Left renal pelvis (tissue), 4 donors: Measurements from ENCODE around the gene SMIM5. TPM values are rescaled to one million over a fixed set of nuclear protein-coding genes. Genes with fewer than 3 reads are reported as not detected.

ENCODE experiments used
- polyA plus RNA-seq, 4 donors: library from polyadenylated mRNA; unstranded; fragments of 120-200 nt; gene quantifications; one replicate each; pipeline ENCODE4 v1.2.1, GENCODE V29; 2013; ENCODE audit not compliant: insufficient read length in 4 of 4

Gene SMIM5
- polyA plus RNA-seq, 4 donors, result 1.7 to 10.3 (median 6.4) TPM

Other genes with a start within 250 kb of the SMIM5 start
- gene GRB2, start 227.8 kb upstream of the SMIM5 start, polyA plus RNA-seq, result 100 to 1,000 TPM in 2 of 4 donors, 10 to 100 TPM in 2; 96.8 to 117 (median 102) TPM
- gene TMEM94, start 176.8 kb upstream of the SMIM5 start, polyA plus RNA-seq, result 100 to 1,000 TPM in 1 of 4 donors, 10 to 100 TPM in 3; 65.4 to 105 (median 88.2) TPM
- 10 to 100 TPM; 22.5 to 34.6 (median 30.5) TPM for gene CASKIN2, start 117.9 kb upstream of the SMIM5 start, polyA plus RNA-seq
- gene TSEN54, start 116.9 kb upstream of the SMIM5 start, polyA plus RNA-seq, result 10 to 100 TPM; 20.8 to 71.0 (median 45.0) TPM
- gene LLGL2, start 107.7 kb upstream of the SMIM5 start, polyA plus RNA-seq, result 100 to 1,000 TPM in 1 of 4 donors, 10 to 100 TPM in 2, 1 to 10 TPM in 1; 5.3 to 103 (median 49.8) TPM
- 100 to 1,000 TPM in 3 of 4 donors, 10 to 100 TPM in 1; 89.0 to 224 (median 182) TPM for gene MYO15B, start 45.6 kb upstream of the SMIM5 start, polyA plus RNA-seq
- 10 to 100 TPM; 23.0 to 62.8 (median 36.7) TPM for gene RECQL5, start 33.7 kb downstream of the SMIM5 start, polyA plus RNA-seq
- 100 to 1,000 TPM in 1 of 4 donors, 10 to 100 TPM in 3; 93.6 to 103 (median 96.9) TPM for gene SAP30BP, start 33.9 kb downstream of the SMIM5 start, polyA plus RNA-seq
- gene ITGB4, start 88.0 kb downstream of the SMIM5 start, polyA plus RNA-seq, result 10 to 100 TPM in 3 of 4 donors, 1 to 10 TPM in 1; 9.0 to 15.4 (median 12.4) TPM
- 10 to 100 TPM; 19.2 to 36.1 (median 24.1) TPM for gene GALK1, start 131.8 kb downstream of the SMIM5 start, polyA plus RNA-seq
- 10 to 100 TPM; 34.5 to 49.7 (median 36.4) TPM for gene UNK, start 151.4 kb downstream of the SMIM5 start, polyA plus RNA-seq
- 1 to 10 TPM; 4.8 to 9.8 (median 7.0) TPM for gene UNC13D, start 211.0 kb downstream of the SMIM5 start, polyA plus RNA-seq
- 10 to 100 TPM; 56.4 to 93.5 (median 79.6) TPM for gene WBP2, start 221.9 kb downstream of the SMIM5 start, polyA plus RNA-seq
- 10 to 100 TPM in 1 of 4 donors, 1 to 10 TPM in 3; 6.1 to 18.1 (median 6.7) TPM for gene TRIM47, start 245.1 kb downstream of the SMIM5 start, polyA plus RNA-seq